ENCODE results near the gene FUOM.
A peak's percentile ranks its signal among the peaks of the same experiment; 100 is the strongest.

The FUOM gene

GRCh38 chr10:133393401-133394063 lies 35.7 kb upstream of the FUOM start:
- Histone ChIP-seq H3K27me3 (ENCODE audit: insufficient read depth, poor library complexity, severe bottlenecking) (no peaks in the 10 kb centered on the region), H3K27ac (replicated peaks) (peak overlapping the region; percentile 98), H3K4me3 (replicated peaks; ENCODE audit: insufficient read depth, low read length) (peak overlapping the region; percentile 70)
- no peak for DNase-seq (ENCODE audit: low read depth in 1 of 2, low spot score in 1 of 2)
- TF ChIP-seq REST (IDR thresholded peaks at IDR 0.05; ENCODE audit: insufficient replicate concordance, low read depth) = no peak

- TF ChIP-seq SPI1 (IDR thresholded peaks at IDR 0.05; ENCODE audit: borderline replicate concordance, low read depth) (no peak), REST (IDR thresholded peaks at IDR 0.05; ENCODE audit: insufficient replicate concordance, low read depth) (no peak), GABPA (IDR thresholded peaks at IDR 0.05; ENCODE audit: low read depth) (no peak), CTCF (IDR thresholded peaks at IDR 0.05; ENCODE audit: insufficient read depth, low read length) (no peak)
- no peak overlapping the region for H3K27ac ChIP-seq (replicated peaks)
- no peak overlapping the region for H3K4me3 ChIP-seq (replicated peaks; ENCODE audit: insufficient read depth, low read length)
- no peak for DNase-seq (ENCODE audit: low read depth in 1 of 2, low spot score in 1 of 2)
- no peaks in the 10 kb centered on the region for H3K27me3 ChIP-seq (ENCODE audit: insufficient read depth, poor library complexity, severe bottlenecking)
Measured at GRCh38 chr10:133391761-133392518, 34.1 kb upstream of the FUOM start.

- Histone ChIP-seq H3K4me3 (replicated peaks; ENCODE audit: insufficient read depth, low read length) (no peak overlapping the region), H3K27me3 (ENCODE audit: insufficient read depth, poor library complexity, severe bottlenecking) (no peaks in the 10 kb centered on the region), H3K27ac (replicated peaks) (no peak overlapping the region)
- TF ChIP-seq POLR2AphosphoS5 (IDR thresholded peaks at IDR 0.05; ENCODE audit: low read depth) = no peak
- TF ChIP-seq GABPA (IDR thresholded peaks at IDR 0.05; ENCODE audit: low read depth) = no peak
- TF ChIP-seq REST (IDR thresholded peaks at IDR 0.05; ENCODE audit: insufficient replicate concordance, low read depth) = no peak
- TF ChIP-seq SPI1 (IDR thresholded peaks at IDR 0.05; ENCODE audit: borderline replicate concordance, low read depth) = no peak
- TF ChIP-seq CTCF (IDR thresholded peaks at IDR 0.05; ENCODE audit: insufficient read depth, low read length) = no peak
- DNase-seq (ENCODE audit: low read depth in 1 of 2, low spot score in 1 of 2) = no peak
Measured at GRCh38 chr10:133391249-133391635, 33.4 kb upstream of the FUOM start.
